Choroid plexus epithelial cell (primary cell): ENCODE results near the gene SLC1A4.

Experiments used
- DNase-seq: peaks from one replicate; pipeline ENCODE4 v3.0.0-alpha.2; 2010; ENCODE audit warnings: low read depth
- H3K4me3 ChIP-seq: 2 replicates; pipeline ENCODE4 v1.5.1; 2011; ENCODE audit warnings: low read depth, mild to moderate bottlenecking, control low read depth, low read length, moderate library complexity
- CTCF ChIP-seq: conservative IDR thresholded peaks from 2 replicates; pipeline ENCODE4 v1.5.1; 2011; ENCODE audit warnings: low read depth, mild to moderate bottlenecking, control low read depth, inconsistent platforms, low read length, moderate library complexity

Gene SLC1A4

GRCh38 chr2:65067806-65068553 lies 78.8 kb downstream of the SLC1A4 start:
- no peak for DNase-seq
- H3K4me3 ChIP-seq, result no peak overlapping the region
- no peak for TF ChIP-seq CTCF

- no peak overlapping the region for H3K4me3 ChIP-seq
- TF ChIP-seq CTCF, result no peak
- no peak for DNase-seq
These were observed 80.2 kb downstream of the SLC1A4 start for GRCh38 chr2:65069439-65069824.

- no peak overlapping the region for H3K4me3 ChIP-seq
- DNase-seq, result peak; percentile 48
- TF ChIP-seq CTCF, result peak; percentile 45
These were observed 81.1 kb downstream of the SLC1A4 start for GRCh38 chr2:65070172-65070830.

- no peak overlapping the region for H3K4me3 ChIP-seq
- DNase-seq, result no peak
- no peak for TF ChIP-seq CTCF
These were observed 81.7 kb downstream of the SLC1A4 start for GRCh38 chr2:65070856-65071255.

- H3K4me3 ChIP-seq, result no peak overlapping the region
- peak; percentile 52 for DNase-seq
- TF ChIP-seq CTCF, result peak; percentile 67
These were observed 82.4 kb downstream of the SLC1A4 start for GRCh38 chr2:65071499-65072180.

GRCh38 chr2:65072181-65072970 lies 83.2 kb downstream of the SLC1A4 start:
- DNase-seq, result no peak
- no peak for TF ChIP-seq CTCF
- no peak overlapping the region for H3K4me3 ChIP-seq
